Head of caudate nucleus (tissue), 42 donors: ENCODE results near the gene ATP6V1A.
A peak's percentile ranks its signal among the peaks of the same experiment; 100 is the strongest.

Experiments
- DNase-seq, 42 donors: peaks; one replicate each; pipeline versions ENCODE4 v3.0.0 to v3.0.0-alpha.2; 2020 to 2021; ENCODE audit warnings: mixed read lengths in 7 of 42
- intact Hi-C: fragments of 100-400 bp; cut with DNase I; formaldehyde crosslinking; loops from one replicate; pipeline ENCODE4 v1.15.0; 2022

Gene ATP6V1A

GRCh38 chr3:113744941-113745755 lies 1.7 kb upstream of the ATP6V1A start:
- DNase-seq: peak; percentile 31 to 90 (median 66)
- intact Hi-C loops: loop anchor here (5.0 kb wide), 1 partner anchor 312 kb away; the partner anchor contains the start of genes CCDC191 and QTRT2

GRCh38 chr3:113745756-113746547 lies 883 bp upstream of the ATP6V1A start, which contains the start of gene NAA50:
Gene NAA50 (minus strand): TSS chr3:113746249. CDS start chr3:113745949, 300 bp downstream.
- DNase-seq: peak; percentile 79 to 96 (median 91)
- intact Hi-C loops: loop anchor here (2.0 kb wide), 1 partner anchor 49 kb away; the partner anchor contains the start of gene USF3

- peak in 16 of 42 donors; percentile 1 to 45 (median 23) for DNase-seq
- intact Hi-C loops: loop anchor here (2.0 kb wide), 1 partner anchor 51 kb away; the partner anchor contains the start of gene USF3
Observed at GRCh38 chr3:113747283-113748046, 630 bp downstream of the ATP6V1A start.

- intact Hi-C loops: no loop called here
Observed at GRCh38 chr3:113751141-113751540, 4.3 kb downstream of the ATP6V1A start.

GRCh38 chr3:113753376-113753985 lies 6.6 kb downstream of the ATP6V1A start:
- intact Hi-C loops: no loop called here
- DNase-seq: no peak

More at GRCh38 chr3:113751141-113751540, 4.3 kb downstream of the ATP6V1A start:
- DNase-seq: no peak

GRCh38 chr3:113754494-113755159 lies 7.8 kb downstream of the ATP6V1A start:
- intact Hi-C loops: no loop called here

GRCh38 chr3:113758389-113759024 lies 11.7 kb downstream of the ATP6V1A start:
- no peak for DNase-seq
- intact Hi-C loops: no loop called here

More at GRCh38 chr3:113754494-113755159, 7.8 kb downstream of the ATP6V1A start:
- DNase-seq: no peak

GRCh38 chr3:113764698-113765097 lies 17.9 kb downstream of the ATP6V1A start:
- intact Hi-C loops: no loop called here
- no peak for DNase-seq

GRCh38 chr3:113769551-113769950 lies 22.7 kb downstream of the ATP6V1A start:
- intact Hi-C loops: no loop called here
- peak in 11 of 42 donors; percentile 8 to 68 (median 29) for DNase-seq

GRCh38 chr3:113771993-113772392 lies 25.2 kb downstream of the ATP6V1A start:
- intact Hi-C loops: no loop called here
- no peak for DNase-seq

GRCh38 chr3:113773381-113773780 lies 26.5 kb downstream of the ATP6V1A start:
- intact Hi-C loops: no loop called here

GRCh38 chr3:113775516-113775915 lies 28.7 kb downstream of the ATP6V1A start:
- intact Hi-C loops: no loop called here
- no peak for DNase-seq

More at GRCh38 chr3:113773381-113773780, 26.5 kb downstream of the ATP6V1A start:
- no peak for DNase-seq

- intact Hi-C loops: no loop called here
- no peak for DNase-seq
Observed at GRCh38 chr3:113776564-113776963, 29.7 kb downstream of the ATP6V1A start.

GRCh38 chr3:113783463-113783862 lies 36.6 kb downstream of the ATP6V1A start:
- DNase-seq: no peak
- intact Hi-C loops: no loop called here

GRCh38 chr3:113783980-113784379 lies 37.1 kb downstream of the ATP6V1A start:
- no peak for DNase-seq
- intact Hi-C loops: no loop called here

- intact Hi-C loops: no loop called here
- DNase-seq: no peak
Observed at GRCh38 chr3:113791381-113791780, 44.5 kb downstream of the ATP6V1A start.

- no peak for DNase-seq
- intact Hi-C loops: no loop called here
Observed at GRCh38 chr3:113794526-113794925, 47.7 kb downstream of the ATP6V1A start.

- no peak for DNase-seq
- intact Hi-C loops: no loop called here
Observed at GRCh38 chr3:113795693-113796092, 48.9 kb downstream of the ATP6V1A start.
